HepG2 (cell line): ENCODE results near the gene RTP5. TPM values are rescaled to one million over a fixed set of nuclear protein-coding genes. Genes with fewer than 3 reads are reported as not detected.

Experiments
- HMG20B ChIP-seq: conservative IDR thresholded peaks from 2 replicates; pipeline ENCODE4 v1.6.1; 2016; ENCODE audit warnings: missing genetic modification reagents, missing compliant biosample characterization
- ZNF83 ChIP-seq: sonication (generic); formaldehyde crosslinking; IDR thresholded peaks from 2 replicates; pipeline ENCODE4 v1.4.0; 2020; ENCODE audit warnings: missing genetic modification reagents, mild to moderate bottlenecking, borderline replicate concordance
- polyA plus RNA-seq, 8 experiments: library from polyadenylated mRNA; depleted of rRNA in 3 of 8; stranded (reverse) in 7 of 8; unstranded in 1 of 8; fragments of >200 nt; fragmentation: Illumina TruSeq in 4 of 8; extraction: Trizol in 4 of 8; gene quantifications; 2 replicates each; pipeline versions ENCODE4 v1.2.1 to v1.2.3, GENCODE V29; 2011 to 2016; ENCODE audit warnings: low read depth in 4 of 8, missing spikeins in 1 of 8, mixed read lengths in 1 of 8; ENCODE audit not compliant: insufficient read depth in 1 of 8
- total RNA-seq, 5 experiments: library from RNA; depleted of rRNA; stranded (reverse); fragments of >200 nt; fragmentation: Illumina TruSeq; extraction: Trizol; gene quantifications; 2 replicates each; pipeline ENCODE4 v1.2.3, GENCODE V29; 2016; ENCODE audit warnings: low read depth in 1 of 5
- TF ChIP-seq, protein P1 (sequence below): sonication (generic); formaldehyde crosslinking; IDR thresholded peaks from one replicate; pipeline ENCODE4 v1.5.1; 2020; ENCODE audit warnings: mild to moderate bottlenecking, missing genetic modification reagents; ENCODE audit errors: not compliant biosample characterization
- TF ChIP-seq, protein P2 (sequence below): IDR thresholded peaks from 2 replicates; pipeline ENCODE4 v1.6.1; 2016; ENCODE audit warnings: control low read depth

Gene RTP5
- total and polyA plus RNA-seq, 2 of the 13 experiments (the other 11 are each of a cell fraction or from before 2014, with no cell fraction given) = not detected

DNA sequence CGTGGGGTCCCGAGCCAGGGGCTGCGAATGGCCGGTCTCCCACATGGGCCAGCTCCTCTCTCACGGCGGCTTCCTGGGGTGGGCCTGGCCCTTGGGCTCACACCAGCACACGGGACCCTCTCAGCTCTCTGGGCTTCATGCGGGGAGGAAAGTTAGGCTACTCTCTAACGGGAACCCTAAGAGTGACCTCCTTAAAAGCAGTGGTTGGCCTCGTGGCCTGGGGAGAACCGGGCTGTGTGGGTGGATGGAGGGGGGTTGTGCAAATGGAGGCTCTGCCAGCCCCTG, 25.8 kb downstream of the RTP5 start (continued):
- TF ChIP-seq, protein P1, sequence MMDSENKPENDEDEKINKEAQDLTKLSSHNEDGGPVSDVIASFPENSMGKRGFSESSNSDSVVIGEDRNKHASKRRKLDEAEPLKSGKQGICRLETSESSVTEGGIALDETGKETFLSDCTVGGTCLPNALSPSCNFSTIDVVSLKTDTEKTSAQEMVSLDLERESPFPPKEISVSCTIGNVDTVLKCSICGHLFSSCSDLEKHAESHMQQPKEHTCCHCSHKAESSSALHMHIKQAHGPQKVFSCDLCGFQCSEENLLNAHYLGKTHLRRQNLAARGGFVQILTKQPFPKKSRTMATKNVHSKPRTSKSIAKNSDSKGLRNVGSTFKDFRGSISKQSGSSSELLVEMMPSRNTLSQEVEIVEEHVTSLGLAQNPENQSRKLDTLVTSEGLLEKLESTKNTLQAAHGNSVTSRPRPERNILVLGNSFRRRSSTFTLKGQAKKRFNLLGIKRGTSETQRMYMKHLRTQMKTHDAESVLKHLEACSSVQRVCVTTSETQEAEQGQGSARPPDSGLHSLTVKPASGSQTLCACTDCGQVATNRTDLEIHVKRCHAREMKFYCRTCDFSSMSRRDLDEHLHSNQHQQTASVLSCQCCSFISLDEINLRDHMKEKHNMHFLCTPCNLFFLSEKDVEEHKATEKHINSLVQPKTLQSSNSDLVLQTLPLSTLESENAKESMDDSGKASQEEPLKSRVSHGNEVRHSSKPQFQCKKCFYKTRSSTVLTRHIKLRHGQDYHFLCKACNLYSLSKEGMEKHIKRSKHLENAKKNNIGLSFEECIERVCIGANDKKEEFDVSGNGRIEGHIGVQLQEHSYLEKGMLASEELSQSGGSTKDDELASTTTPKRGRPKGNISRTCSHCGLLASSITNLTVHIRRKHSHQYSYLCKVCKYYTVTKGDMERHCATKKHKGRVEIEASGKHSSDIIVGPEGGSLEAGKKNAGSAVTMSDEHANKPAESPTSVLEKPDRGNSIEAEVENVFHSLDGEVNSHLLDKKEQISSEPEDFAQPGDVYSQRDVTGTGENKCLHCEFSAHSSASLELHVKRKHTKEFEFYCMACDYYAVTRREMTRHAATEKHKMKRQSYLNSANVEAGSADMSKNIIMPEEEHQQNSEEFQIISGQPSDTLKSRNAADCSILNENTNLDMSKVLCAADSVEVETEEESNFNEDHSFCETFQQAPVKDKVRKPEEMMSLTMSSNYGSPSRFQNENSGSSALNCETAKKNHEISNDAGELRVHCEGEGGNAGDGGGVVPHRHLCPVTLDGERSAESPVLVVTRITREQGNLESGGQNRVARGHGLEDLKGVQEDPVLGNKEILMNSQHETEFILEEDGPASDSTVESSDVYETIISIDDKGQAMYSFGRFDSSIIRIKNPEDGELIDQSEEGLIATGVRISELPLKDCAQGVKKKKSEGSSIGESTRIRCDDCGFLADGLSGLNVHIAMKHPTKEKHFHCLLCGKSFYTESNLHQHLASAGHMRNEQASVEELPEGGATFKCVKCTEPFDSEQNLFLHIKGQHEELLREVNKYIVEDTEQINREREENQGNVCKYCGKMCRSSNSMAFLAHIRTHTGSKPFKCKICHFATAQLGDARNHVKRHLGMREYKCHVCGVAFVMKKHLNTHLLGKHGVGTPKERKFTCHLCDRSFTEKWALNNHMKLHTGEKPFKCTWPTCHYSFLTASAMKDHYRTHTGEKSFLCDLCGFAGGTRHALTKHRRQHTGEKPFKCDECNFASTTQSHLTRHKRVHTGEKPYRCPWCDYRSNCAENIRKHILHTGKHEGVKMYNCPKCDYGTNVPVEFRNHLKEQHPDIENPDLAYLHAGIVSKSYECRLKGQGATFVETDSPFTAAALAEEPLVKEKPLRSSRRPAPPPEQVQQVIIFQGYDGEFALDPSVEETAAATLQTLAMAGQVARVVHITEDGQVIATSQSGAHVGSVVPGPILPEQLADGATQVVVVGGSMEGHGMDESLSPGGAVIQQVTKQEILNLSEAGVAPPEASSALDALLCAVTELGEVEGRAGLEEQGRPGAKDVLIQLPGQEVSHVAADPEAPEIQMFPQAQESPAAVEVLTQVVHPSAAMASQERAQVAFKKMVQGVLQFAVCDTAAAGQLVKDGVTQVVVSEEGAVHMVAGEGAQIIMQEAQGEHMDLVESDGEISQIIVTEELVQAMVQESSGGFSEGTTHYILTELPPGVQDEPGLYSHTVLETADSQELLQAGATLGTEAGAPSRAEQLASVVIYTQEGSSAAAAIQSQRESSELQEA (CRISPR knock-in tag) = no peak
- TF ChIP-seq, protein P2, sequence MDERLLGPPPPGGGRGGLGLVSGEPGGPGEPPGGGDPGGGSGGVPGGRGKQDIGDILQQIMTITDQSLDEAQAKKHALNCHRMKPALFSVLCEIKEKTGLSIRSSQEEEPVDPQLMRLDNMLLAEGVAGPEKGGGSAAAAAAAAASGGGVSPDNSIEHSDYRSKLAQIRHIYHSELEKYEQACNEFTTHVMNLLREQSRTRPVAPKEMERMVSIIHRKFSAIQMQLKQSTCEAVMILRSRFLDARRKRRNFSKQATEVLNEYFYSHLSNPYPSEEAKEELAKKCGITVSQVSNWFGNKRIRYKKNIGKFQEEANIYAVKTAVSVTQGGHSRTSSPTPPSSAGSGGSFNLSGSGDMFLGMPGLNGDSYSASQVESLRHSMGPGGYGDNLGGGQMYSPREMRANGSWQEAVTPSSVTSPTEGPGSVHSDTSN (CRISPR knock-in tag) = no peak
- no peak for TF ChIP-seq ZNF83 (CRISPR knock-in tag)
- no peak for TF ChIP-seq HMG20B (CRISPR knock-in tag)
